ENCODE data around the gene CFAP161. TPM values are rescaled to one million over a fixed set of nuclear protein-coding genes. Genes with fewer than 3 reads are reported as not detected.
"Not testable (repeated sequence)": the region's sequence is repeated elsewhere in the genome, so short reads cannot be mapped to it uniquely, and the experiment has no call there.

Gene CFAP161
- total RNA-seq, 1 donor from 2014 or later, result not detected

- no peak overlapping the region for H3K27ac Mint-ChIP-seq
- peaks cover 7% of the 10 kb centered on the region for H3K4me1 Mint-ChIP-seq
- no peaks in the 10 kb centered on the region for H3K36me3 Mint-ChIP-seq (ENCODE audit: low read depth)
- H3K4me3 Mint-ChIP-seq, result no peak overlapping the region
- intact Hi-C loops (cut with micrococcal nuclease), result no loop called here
- peaks cover 52% of the 10 kb centered on the region for H3K27me3 Mint-ChIP-seq
- DNase-seq, result no peak
- H3K9me3 Mint-ChIP-seq, result no peaks in the 10 kb centered on the region
These were observed 18.8 kb upstream of the CFAP161 start for GRCh38 chr15:81115054-81115939.

- Mint-ChIP-seq H3K9me3 (no peaks in the 10 kb centered on the region), H3K27me3 (peaks cover 49% of the 10 kb centered on the region), H3K36me3 (ENCODE audit: low read depth) (no peaks in the 10 kb centered on the region), H3K27ac (no peak overlapping the region), H3K4me1 (peaks cover 2% of the 10 kb centered on the region), H3K4me3 (no peak overlapping the region)
- intact Hi-C loops (cut with micrococcal nuclease), result no loop called here
- no peak for DNase-seq
These were observed 16.9 kb upstream of the CFAP161 start for GRCh38 chr15:81117136-81117535.

- no peak for DNase-seq
- H3K4me3 Mint-ChIP-seq, result no peak overlapping the region
- H3K9me3 Mint-ChIP-seq, result no peaks in the 10 kb centered on the region
- no peaks in the 10 kb centered on the region for H3K36me3 Mint-ChIP-seq (ENCODE audit: low read depth)
- intact Hi-C loops (cut with micrococcal nuclease), result no loop called here
- peaks cover 48% of the 10 kb centered on the region for H3K27me3 Mint-ChIP-seq
- H3K27ac Mint-ChIP-seq, result no peak overlapping the region
- H3K4me1 Mint-ChIP-seq, result peaks cover 2% of the 10 kb centered on the region
These were observed 16.5 kb upstream of the CFAP161 start for GRCh38 chr15:81117581-81117980.

GRCh38 chr15:81118361-81118760, 15.7 kb upstream of the CFAP161 start:
- intact Hi-C loops (cut with micrococcal nuclease), result no loop called here
- no peaks in the 10 kb centered on the region for H3K9me3 Mint-ChIP-seq
- H3K4me1 Mint-ChIP-seq, result peaks cover 2% of the 10 kb centered on the region
- H3K36me3 Mint-ChIP-seq (ENCODE audit: low read depth), result no peaks in the 10 kb centered on the region
- no peak overlapping the region for H3K4me3 Mint-ChIP-seq
- DNase-seq, result no peak
- peaks cover 55% of the 10 kb centered on the region for H3K27me3 Mint-ChIP-seq
- no peak overlapping the region for H3K27ac Mint-ChIP-seq

- H3K4me1 Mint-ChIP-seq, result peaks cover 2% of the 10 kb centered on the region
These were observed 14.0 kb upstream of the CFAP161 start for GRCh38 chr15:81120069-81120468.

GRCh38 chr15:81126892-81127291, 7.2 kb upstream of the CFAP161 start:
- Mint-ChIP-seq H3K9me3 (peaks cover 13% of the 10 kb centered on the region), H3K27ac (no peak overlapping the region), H3K4me3 (no peak overlapping the region), H3K27me3 (peaks cover 50% of the 10 kb centered on the region), H3K36me3 (ENCODE audit: low read depth) (no peaks in the 10 kb centered on the region), H3K4me1 (no peaks in the 10 kb centered on the region)
- no peak for DNase-seq
- intact Hi-C loops (cut with micrococcal nuclease), result no loop called here

More at GRCh38 chr15:81120069-81120468, 14.0 kb upstream of the CFAP161 start:
- no peak overlapping the region for H3K4me3 Mint-ChIP-seq
- no peak for DNase-seq
- no peaks in the 10 kb centered on the region for H3K36me3 Mint-ChIP-seq (ENCODE audit: low read depth)
- no peak overlapping the region for H3K27ac Mint-ChIP-seq
- H3K9me3 Mint-ChIP-seq, result no peaks in the 10 kb centered on the region
- intact Hi-C loops (cut with micrococcal nuclease), result no loop called here
- peaks cover 57% of the 10 kb centered on the region for H3K27me3 Mint-ChIP-seq

GRCh38 chr15:81141478-81141877, 7.4 kb downstream of the CFAP161 start:
- DNase-seq; H3K4me3 Mint-ChIP-seq; intact Hi-C loops (cut with micrococcal nuclease); H3K36me3 Mint-ChIP-seq (ENCODE audit: low read depth); H3K27ac Mint-ChIP-seq; H3K4me1 Mint-ChIP-seq; H3K9me3 Mint-ChIP-seq: not testable (repeated sequence)
- peaks cover 34% of the 10 kb centered on the region for H3K27me3 Mint-ChIP-seq

- no peaks in the 10 kb centered on the region for H3K9me3 Mint-ChIP-seq
- peaks cover 17% of the 10 kb centered on the region for H3K27me3 Mint-ChIP-seq
- no peaks in the 10 kb centered on the region for H3K36me3 Mint-ChIP-seq (ENCODE audit: low read depth)
- no peak for DNase-seq
- intact Hi-C loops (cut with micrococcal nuclease), result no loop called here
- H3K4me1 Mint-ChIP-seq, result peaks cover 2% of the 10 kb centered on the region
- no peak overlapping the region for H3K4me3 Mint-ChIP-seq
- no peak overlapping the region for H3K27ac Mint-ChIP-seq
These were observed 11.9 kb downstream of the CFAP161 start for GRCh38 chr15:81146006-81146405.

GRCh38 chr15:81146466-81146865, 12.4 kb downstream of the CFAP161 start:
- intact Hi-C loops (cut with micrococcal nuclease), result no loop called here
- DNase-seq, result no peak
- Mint-ChIP-seq H3K27me3 (peaks cover 14% of the 10 kb centered on the region), H3K9me3 (no peaks in the 10 kb centered on the region), H3K36me3 (ENCODE audit: low read depth) (no peaks in the 10 kb centered on the region), H3K4me1 (peaks cover 2% of the 10 kb centered on the region), H3K27ac (no peak overlapping the region), H3K4me3 (no peak overlapping the region)

GRCh38 chr15:81151389-81151788, 17.3 kb downstream of the CFAP161 start:
- Mint-ChIP-seq H3K4me3 (no peak overlapping the region), H3K4me1 (peaks cover 3% of the 10 kb centered on the region), H3K27ac (no peak overlapping the region), H3K27me3 (peaks cover 11% of the 10 kb centered on the region), H3K36me3 (ENCODE audit: low read depth) (no peaks in the 10 kb centered on the region), H3K9me3 (no peaks in the 10 kb centered on the region)
- intact Hi-C loops (cut with micrococcal nuclease), result no loop called here
- DNase-seq, result no peak

GRCh38 chr15:81152339-81152738, 18.3 kb downstream of the CFAP161 start:
- Mint-ChIP-seq H3K27me3 (peaks cover 10% of the 10 kb centered on the region), H3K4me3 (no peak overlapping the region), H3K27ac (no peak overlapping the region), H3K36me3 (ENCODE audit: low read depth) (no peaks in the 10 kb centered on the region), H3K4me1 (peaks cover 8% of the 10 kb centered on the region), H3K9me3 (no peaks in the 10 kb centered on the region)
- intact Hi-C loops (cut with micrococcal nuclease), result no loop called here
- DNase-seq, result no peak

GRCh38 chr15:81152799-81153198, 18.7 kb downstream of the CFAP161 start:
- Mint-ChIP-seq H3K36me3 (ENCODE audit: low read depth) (no peaks in the 10 kb centered on the region), H3K27ac (no peak overlapping the region), H3K4me3 (no peak overlapping the region), H3K9me3 (no peaks in the 10 kb centered on the region), H3K4me1 (peaks cover 10% of the 10 kb centered on the region), H3K27me3 (peaks cover 12% of the 10 kb centered on the region)
- intact Hi-C loops (cut with micrococcal nuclease), result no loop called here
- no peak for DNase-seq

- H3K4me1 Mint-ChIP-seq, result peaks cover 12% of the 10 kb centered on the region
- intact Hi-C loops (cut with micrococcal nuclease), result loop anchor here (1.0 kb wide), 1 partner anchor 111 kb away; no protein-coding TSS in a partner anchor
- no peaks in the 10 kb centered on the region for H3K36me3 Mint-ChIP-seq (ENCODE audit: low read depth)
- peak; percentile 77 for DNase-seq
- no peak overlapping the region for H3K4me3 Mint-ChIP-seq
- no peaks in the 10 kb centered on the region for H3K9me3 Mint-ChIP-seq
- H3K27ac Mint-ChIP-seq, result no peak overlapping the region
- peaks cover 9% of the 10 kb centered on the region for H3K27me3 Mint-ChIP-seq
These were observed 21.5 kb downstream of the CFAP161 start for GRCh38 chr15:81155375-81156218.

GRCh38 chr15:81156324-81156723, 22.3 kb downstream of the CFAP161 start:
- peaks cover 19% of the 10 kb centered on the region for H3K4me1 Mint-ChIP-seq
- H3K36me3 Mint-ChIP-seq (ENCODE audit: low read depth), result no peaks in the 10 kb centered on the region
- H3K9me3 Mint-ChIP-seq, result no peaks in the 10 kb centered on the region
- no peak overlapping the region for H3K4me3 Mint-ChIP-seq
- H3K27me3 Mint-ChIP-seq, result peaks cover 9% of the 10 kb centered on the region
- no peak overlapping the region for H3K27ac Mint-ChIP-seq
- intact Hi-C loops (cut with micrococcal nuclease), result no loop called here
- no peak for DNase-seq

Measured in activated CD4-positive, alpha-beta T cell treated with anti-CD3 and anti-CD28 coated beads, Interleukin-2, amount 10 ng/mL, durations not matched to agents 24 days and 14 days (primary cell).